Measurements from ENCODE around the gene LMO4.

Gene LMO4

GRCh38 chr1:87328272-87329050 lies at the start of gene LMO4:
Gene LMO4 (plus strand): TSS chr1:87328880. CDS start chr1:87332016, 3,136 bp downstream.
- DNase-seq (ENCODE audit: low read depth), result peak; percentile 61

- DNase-seq (ENCODE audit: low read depth), result no peak
Measured at GRCh38 chr1:87279536-87279875, 49.2 kb upstream of the LMO4 start.

DNA sequence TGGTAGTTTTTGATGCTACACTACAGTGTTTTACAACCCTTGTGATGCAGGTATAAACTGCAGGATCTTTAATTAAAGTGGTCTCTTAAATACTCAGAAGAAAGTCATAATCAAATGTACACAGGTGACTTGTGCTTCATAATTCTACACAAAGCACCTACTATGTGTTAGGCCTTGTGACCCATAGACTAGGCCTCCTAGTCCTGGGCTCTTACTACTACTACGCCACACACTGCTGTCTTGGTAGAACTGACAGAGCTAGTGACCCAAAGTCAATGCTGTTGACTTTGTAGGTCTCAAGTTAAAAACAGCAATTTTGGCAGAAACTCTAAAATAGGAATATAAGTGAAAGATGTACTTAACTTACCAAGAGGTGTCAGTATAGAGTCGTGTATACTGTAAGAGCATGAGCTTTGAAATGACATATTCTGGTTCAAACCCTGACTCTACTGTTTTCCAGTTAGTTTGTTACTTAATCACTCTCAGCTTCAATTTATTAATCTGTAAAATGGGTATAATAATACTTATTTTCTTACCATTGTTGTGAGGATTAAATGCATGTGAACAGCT lies 48.6 kb upstream of the LMO4 start:
- no peak for DNase-seq (ENCODE audit: low read depth)

GRCh38 chr1:87284456-87285240 lies 44.0 kb upstream of the LMO4 start:
- DNase-seq (ENCODE audit: low read depth), result no peak

- DNase-seq (ENCODE audit: low read depth), result no peak
Measured at GRCh38 chr1:87291107-87291506, 37.6 kb upstream of the LMO4 start.

- DNase-seq (ENCODE audit: low read depth), result peak; percentile 40
Measured at GRCh38 chr1:87292684-87293493, 35.8 kb upstream of the LMO4 start.

DNA sequence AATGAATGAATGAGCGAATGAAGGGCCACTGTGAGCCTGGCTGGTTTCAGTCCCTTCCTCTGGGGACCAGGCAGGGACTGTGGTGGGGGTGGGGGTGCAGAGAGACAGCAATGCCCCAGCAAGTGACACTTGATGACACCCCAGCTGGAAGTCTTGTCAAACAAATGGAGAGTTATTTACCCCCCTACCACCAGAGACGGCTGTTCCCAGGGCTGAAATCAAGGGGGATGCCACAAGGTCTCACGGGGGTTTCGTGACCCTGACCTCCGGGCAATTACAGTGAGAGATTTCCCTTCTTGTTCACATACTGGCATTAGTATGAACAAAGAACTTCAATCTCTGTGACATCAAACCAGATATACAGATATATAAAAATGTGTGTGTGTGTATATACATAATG lies 34.0 kb upstream of the LMO4 start:
- DNase-seq (ENCODE audit: low read depth), result no peak

DNA sequence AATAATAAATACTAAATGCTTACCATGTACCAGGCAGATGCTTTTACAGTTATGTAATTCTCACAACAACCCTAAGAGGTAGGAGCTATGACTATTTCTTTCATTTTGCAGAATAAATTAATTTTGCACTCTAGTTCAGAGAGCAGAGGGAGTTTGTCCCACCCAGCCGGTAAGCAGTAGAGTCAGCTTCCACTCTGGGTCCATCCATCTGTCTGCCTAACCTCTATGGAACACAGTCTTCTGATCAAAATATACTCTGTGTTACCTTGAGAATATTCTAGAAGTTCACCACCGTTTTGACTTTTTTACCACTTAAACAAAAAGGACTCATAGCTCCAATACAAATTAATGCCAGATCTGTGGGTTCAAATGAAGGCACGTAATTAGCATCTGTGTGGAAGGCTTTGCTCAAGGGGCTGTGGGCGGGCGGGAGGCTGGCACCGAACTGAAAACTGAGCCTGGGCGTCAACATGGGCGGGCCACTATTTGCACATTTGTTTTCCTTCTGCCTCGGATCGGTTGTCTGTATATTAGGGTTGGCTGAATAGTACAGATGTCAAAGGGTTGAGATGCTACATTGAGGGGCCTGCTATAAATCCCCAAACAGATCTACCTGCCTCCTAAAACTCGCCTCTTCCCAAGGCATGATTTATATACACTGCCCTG lies 33.1 kb upstream of the LMO4 start:
- DNase-seq (ENCODE audit: low read depth), result no peak

- DNase-seq (ENCODE audit: low read depth), result no peak
Measured at GRCh38 chr1:87296206-87296605, 32.5 kb upstream of the LMO4 start.

DNA sequence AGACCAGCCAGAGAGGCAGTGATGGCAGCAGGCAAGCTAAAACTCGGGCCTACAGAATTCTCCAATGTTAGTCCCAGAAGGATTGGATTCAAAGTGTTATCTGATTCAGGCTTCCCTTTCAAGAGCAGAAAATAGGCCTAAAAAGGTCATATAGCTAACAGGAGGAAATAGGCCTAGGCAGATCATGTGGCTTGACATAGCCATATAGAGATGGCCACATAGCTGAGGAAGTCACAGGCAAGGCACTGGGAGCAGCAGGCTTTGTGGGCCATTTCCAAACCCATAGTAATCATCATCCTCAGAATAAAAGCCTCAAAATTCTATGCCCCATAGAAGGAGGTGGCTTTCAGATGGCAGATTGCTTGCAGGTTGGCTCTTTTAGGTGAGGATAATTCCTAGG lies 29.0 kb upstream of the LMO4 start:
- DNase-seq (ENCODE audit: low read depth), result no peak

GRCh38 chr1:87300628-87301027 lies 28.1 kb upstream of the LMO4 start:
- DNase-seq (ENCODE audit: low read depth), result no peak

GRCh38 chr1:87305151-87305550 lies 23.5 kb upstream of the LMO4 start:
- DNase-seq (ENCODE audit: low read depth), result no peak

DNA sequence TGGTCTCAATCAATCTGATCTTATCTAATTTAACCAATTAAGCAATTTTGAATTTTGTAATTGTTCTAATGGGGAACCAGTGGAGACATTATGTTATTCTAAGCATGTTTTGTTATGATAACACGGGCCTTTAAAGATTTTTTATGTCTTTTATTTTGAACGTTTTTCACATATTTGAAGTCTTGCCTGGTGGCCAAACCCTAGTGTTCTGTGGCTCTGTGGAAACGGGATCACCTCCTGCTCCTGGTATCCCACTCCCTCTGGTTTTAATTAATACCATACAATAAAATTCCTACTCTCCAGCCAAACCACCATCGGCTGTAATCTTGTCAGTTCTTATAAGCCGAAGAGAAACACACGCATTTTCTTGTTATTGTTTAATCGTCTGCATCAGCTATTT lies 22.9 kb upstream of the LMO4 start:
- DNase-seq (ENCODE audit: low read depth), result no peak

DNA sequence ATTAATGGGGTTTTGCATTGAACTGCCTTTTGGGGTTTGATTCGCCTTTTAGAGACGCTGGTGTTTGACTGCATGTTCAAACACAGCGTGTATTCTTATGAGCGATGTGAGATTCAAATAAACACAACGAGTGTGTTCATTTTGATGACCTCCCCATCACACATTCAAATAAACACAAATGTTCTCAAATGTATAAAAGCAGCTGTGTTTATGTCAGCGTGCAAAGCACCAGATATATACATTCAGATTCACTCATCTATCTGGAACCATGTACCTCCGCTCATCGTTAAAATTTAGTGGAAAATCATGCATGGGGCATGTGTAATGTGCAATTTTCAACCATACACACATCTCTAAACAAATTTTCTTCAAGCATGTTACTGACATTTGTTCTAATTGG lies 21.4 kb upstream of the LMO4 start:
- DNase-seq (ENCODE audit: low read depth), result no peak

- no peak for DNase-seq (ENCODE audit: low read depth)
Measured at GRCh38 chr1:87307931-87308330, 20.7 kb upstream of the LMO4 start.

GRCh38 chr1:87314091-87314490 lies 14.6 kb upstream of the LMO4 start:
- DNase-seq (ENCODE audit: low read depth), result no peak

DNA sequence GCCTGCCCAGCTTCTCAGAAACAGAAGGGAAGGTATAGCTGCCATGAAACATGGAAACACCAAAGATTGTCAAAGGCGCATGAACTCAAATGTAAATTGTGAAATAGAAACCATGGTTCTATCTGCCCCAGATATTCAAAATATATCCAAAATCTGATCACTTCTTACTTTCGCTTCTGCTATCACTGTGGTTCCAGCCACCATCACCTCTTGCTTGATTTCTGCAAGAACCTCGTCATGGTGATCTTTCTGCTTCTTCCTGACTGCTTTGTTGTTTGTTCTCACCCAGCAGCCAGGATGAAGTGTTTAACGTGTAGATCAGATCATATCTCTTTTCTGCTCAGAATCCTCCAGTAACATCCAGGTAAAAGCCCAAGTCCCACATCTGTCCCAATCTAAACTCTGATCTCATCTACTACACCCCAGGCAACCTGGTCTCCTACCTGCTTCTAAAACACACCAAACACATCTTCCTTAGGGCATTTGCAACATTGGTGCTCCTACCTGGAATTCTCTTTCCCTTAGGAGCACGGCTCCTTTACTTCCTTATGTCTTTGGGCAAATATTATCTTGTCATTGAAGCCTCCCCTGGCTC lies 10.5 kb upstream of the LMO4 start:
- no peak for DNase-seq (ENCODE audit: low read depth)

- no peak for DNase-seq (ENCODE audit: low read depth)
Measured at GRCh38 chr1:87318806-87319205, 9.9 kb upstream of the LMO4 start.

- no peak for DNase-seq (ENCODE audit: low read depth)
Measured at GRCh38 chr1:87325982-87326738, 2.5 kb upstream of the LMO4 start.

DNA sequence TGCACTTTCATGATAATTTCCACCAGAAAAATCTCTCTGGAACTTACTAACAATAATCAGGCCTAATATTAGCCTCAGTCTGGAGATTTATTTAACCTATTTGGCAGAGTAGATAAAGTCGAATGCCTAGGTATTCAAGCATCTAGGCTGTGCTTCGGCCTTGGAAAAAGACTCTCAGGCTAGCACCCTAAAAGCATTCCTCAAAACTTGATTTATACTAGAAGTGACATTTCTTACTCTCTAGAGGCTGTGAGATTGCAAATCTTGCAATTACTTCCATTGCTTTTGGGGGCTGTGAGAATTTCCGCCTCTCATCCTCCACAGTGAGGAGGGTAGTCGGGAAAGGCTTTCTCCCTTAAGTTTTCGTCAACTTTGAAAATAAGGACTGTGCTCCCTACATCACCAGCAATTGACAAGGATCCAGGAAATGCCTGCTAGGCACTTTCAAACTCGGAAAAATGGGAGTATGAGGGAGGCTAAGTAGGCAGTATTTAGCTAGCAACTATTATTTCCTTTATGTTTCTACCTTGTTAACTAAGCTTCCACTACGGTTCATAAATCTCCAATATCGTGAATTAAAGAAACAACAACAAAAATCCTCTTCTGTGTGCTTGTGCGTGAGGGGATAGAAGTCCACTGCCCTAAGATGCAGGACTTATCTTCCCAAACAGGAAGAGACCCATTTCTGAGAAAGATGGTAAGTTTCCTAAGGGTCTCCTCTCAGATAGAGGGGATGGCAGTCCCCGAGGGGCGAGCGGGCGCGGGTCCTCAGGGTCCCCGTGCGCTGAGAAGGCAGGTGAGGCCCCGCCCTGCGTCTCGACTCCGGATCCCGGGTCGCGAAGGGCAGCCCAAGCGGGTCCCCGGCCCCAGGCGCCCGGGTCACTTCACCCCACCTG lies 1.1 kb upstream of the LMO4 start:
- DNase-seq (ENCODE audit: low read depth), result no peak

All from stimulated activated CD8-positive, alpha-beta memory T cell treated with anti-CD3 and anti-CD28 coated beads, Interleukin-15, amount 100 ng/mL, for 1 hour (primary cell).